ENCODE data around the gene UBR1. TPM values are rescaled to one million over a fixed set of nuclear protein-coding genes. Genes with fewer than 3 reads are reported as not detected.

Gene UBR1
- total RNA-seq, 2 donors from 2014 or later: 27.2 to 28.0 TPM

DNA sequence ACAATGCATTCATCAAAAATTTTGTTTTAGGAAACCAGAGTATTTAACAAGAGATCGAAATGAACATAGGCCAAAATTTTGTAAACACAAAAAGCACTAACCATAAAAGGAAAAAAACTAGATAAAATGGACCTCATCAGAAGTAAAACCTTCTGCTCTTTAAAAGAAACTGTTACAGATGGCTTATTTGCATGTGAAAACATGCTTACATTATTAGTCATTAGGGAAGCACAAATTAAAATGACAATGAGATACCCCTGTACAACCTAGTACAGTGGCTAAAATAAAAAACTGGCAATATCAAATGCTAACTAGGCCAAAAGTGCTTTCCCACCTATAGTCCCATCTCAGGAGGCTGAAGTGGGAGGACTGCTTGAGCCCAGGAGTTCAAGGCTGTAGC, 19.3 kb downstream of the UBR1 start:
- intact Hi-C loops (cut with DNase I): no loop called here
- Histone ChIP-seq H3K4me3 (no peak overlapping the region), H3K4me1 (replicated peaks) (no peaks in the 10 kb centered on the region), H3K27ac (no peak overlapping the region), H3K36me3 (no peaks in the 10 kb centered on the region), H3K9me3 (no peaks in the 10 kb centered on the region), H3K27me3 (replicated peaks; ENCODE audit: insufficient read depth) (no peaks in the 10 kb centered on the region)
- no peak for DNase-seq (ENCODE audit: low spot score)
- WGBS: 28% methylated on average over 1 of the region's 1 CpG
- no peak for TF ChIP-seq POLR2A (IDR thresholded peaks at IDR 0.05)
- TF ChIP-seq, protein P1, sequence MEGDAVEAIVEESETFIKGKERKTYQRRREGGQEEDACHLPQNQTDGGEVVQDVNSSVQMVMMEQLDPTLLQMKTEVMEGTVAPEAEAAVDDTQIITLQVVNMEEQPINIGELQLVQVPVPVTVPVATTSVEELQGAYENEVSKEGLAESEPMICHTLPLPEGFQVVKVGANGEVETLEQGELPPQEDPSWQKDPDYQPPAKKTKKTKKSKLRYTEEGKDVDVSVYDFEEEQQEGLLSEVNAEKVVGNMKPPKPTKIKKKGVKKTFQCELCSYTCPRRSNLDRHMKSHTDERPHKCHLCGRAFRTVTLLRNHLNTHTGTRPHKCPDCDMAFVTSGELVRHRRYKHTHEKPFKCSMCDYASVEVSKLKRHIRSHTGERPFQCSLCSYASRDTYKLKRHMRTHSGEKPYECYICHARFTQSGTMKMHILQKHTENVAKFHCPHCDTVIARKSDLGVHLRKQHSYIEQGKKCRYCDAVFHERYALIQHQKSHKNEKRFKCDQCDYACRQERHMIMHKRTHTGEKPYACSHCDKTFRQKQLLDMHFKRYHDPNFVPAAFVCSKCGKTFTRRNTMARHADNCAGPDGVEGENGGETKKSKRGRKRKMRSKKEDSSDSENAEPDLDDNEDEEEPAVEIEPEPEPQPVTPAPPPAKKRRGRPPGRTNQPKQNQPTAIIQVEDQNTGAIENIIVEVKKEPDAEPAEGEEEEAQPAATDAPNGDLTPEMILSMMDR (IDR thresholded peaks at IDR 0.05): no peak
- no peak for TF ChIP-seq POLR2AphosphoS5 (IDR thresholded peaks at IDR 0.05)

DNA sequence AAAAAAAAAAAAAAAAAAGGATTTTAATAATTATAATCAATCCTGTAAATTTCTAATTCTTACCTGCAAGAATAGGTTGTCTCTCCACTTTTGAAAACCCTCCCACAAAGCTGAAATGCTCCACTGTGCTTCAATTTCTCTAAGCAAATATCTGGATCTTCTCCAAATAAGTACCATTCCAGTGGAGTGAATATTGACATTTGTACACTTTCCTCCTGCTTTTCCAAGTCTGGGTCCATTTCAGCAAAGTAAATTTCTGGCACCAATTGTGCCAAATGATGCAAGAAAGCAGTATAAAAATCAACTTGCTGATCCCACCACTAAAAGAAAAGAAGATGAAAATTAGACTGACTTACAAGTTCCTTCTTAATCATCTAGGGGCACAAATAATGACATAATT, 19.9 kb downstream of the UBR1 start:
- intact Hi-C loops (cut with DNase I): no loop called here
- Histone ChIP-seq H3K4me1 (replicated peaks) (no peaks in the 10 kb centered on the region), H3K27ac (peak overlapping the region in 1 of 2 donors; percentile 26), H3K27me3 (replicated peaks; ENCODE audit: insufficient read depth) (no peaks in the 10 kb centered on the region), H3K36me3 (no peaks in the 10 kb centered on the region), H3K9me3 (no peaks in the 10 kb centered on the region), H3K4me3 (no peak overlapping the region)
- TF ChIP-seq POLR2AphosphoS5 (IDR thresholded peaks at IDR 0.05) (no peak), POLR2A (IDR thresholded peaks at IDR 0.05) (no peak)
- TF ChIP-seq, protein P1 (IDR thresholded peaks at IDR 0.05): no peak
- no peak for DNase-seq (ENCODE audit: low spot score)

GRCh38 chr15:43082509-43082908, 23.3 kb downstream of the UBR1 start:
- intact Hi-C loops (cut with DNase I): no loop called here
- H3K27me3 ChIP-seq (replicated peaks; ENCODE audit: insufficient read depth): no peaks in the 10 kb centered on the region
- TF ChIP-seq POLR2A (IDR thresholded peaks at IDR 0.05) (no peak), POLR2AphosphoS5 (IDR thresholded peaks at IDR 0.05) (no peak)
- TF ChIP-seq, protein P1 (IDR thresholded peaks at IDR 0.05): no peak
- no peaks in the 10 kb centered on the region for H3K36me3 ChIP-seq
- no peak overlapping the region for H3K27ac ChIP-seq
- DNase-seq (ENCODE audit: low spot score): no peak
- no peaks in the 10 kb centered on the region for H3K9me3 ChIP-seq
- H3K4me1 ChIP-seq (replicated peaks): no peaks in the 10 kb centered on the region
- H3K4me3 ChIP-seq: no peak overlapping the region
- WGBS: 18% methylated on average over 1 of the region's 1 CpG

- intact Hi-C loops (cut with DNase I): no loop called here
- Histone ChIP-seq H3K4me3 (no peak overlapping the region), H3K27me3 (replicated peaks; ENCODE audit: insufficient read depth) (no peaks in the 10 kb centered on the region), H3K4me1 (replicated peaks) (no peaks in the 10 kb centered on the region), H3K27ac (no peak overlapping the region), H3K36me3 (no peaks in the 10 kb centered on the region), H3K9me3 (no peaks in the 10 kb centered on the region)
- 96% methylated on average over 7 of the region's 7 CpGs for WGBS
- TF ChIP-seq, protein P1 (IDR thresholded peaks at IDR 0.05): no peak
- TF ChIP-seq POLR2AphosphoS5 (IDR thresholded peaks at IDR 0.05): no peak
- no peak for TF ChIP-seq POLR2A (IDR thresholded peaks at IDR 0.05)
- DNase-seq (ENCODE audit: low spot score): no peak
Observed at GRCh38 chr15:43081283-43081682, 24.6 kb downstream of the UBR1 start.

DNA sequence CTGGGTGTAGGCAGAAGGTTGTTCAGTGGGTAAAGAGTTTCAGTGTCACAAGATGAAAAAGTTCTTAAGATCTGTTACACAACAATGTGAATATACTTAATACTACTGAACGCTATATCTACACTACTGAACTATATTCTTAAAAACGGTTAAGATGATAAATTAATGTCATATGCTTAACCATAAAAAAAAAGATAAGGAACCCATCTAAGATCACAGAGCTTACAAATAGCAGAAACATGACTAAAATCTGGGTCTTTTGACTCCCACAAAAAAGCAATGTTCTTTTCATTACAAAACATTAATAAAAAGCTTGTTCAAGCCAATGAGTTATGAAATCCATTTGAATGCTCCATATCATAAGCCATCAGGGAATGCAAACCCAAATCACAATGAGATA, 34.4 kb downstream of the UBR1 start:
- intact Hi-C loops (cut with DNase I): no loop called here

More for the DNA sequence above, 34.4 kb downstream of the UBR1 start:
- DNase-seq (ENCODE audit: low spot score): no peak
- Histone ChIP-seq H3K36me3 (no peaks in the 10 kb centered on the region), H3K4me3 (no peak overlapping the region), H3K27me3 (replicated peaks; ENCODE audit: insufficient read depth) (no peaks in the 10 kb centered on the region), H3K27ac (no peak overlapping the region), H3K9me3 (no peaks in the 10 kb centered on the region), H3K4me1 (replicated peaks) (no peaks in the 10 kb centered on the region)
- TF ChIP-seq, protein P1 (IDR thresholded peaks at IDR 0.05): no peak
- TF ChIP-seq POLR2A (IDR thresholded peaks at IDR 0.05): no peak
- WGBS: 90% methylated on average over 2 of the region's 2 CpGs

All from prostate gland (tissue), 2 donors.